Measurements from ENCODE around the gene RET. TPM values are rescaled to one million over a fixed set of nuclear protein-coding genes. Genes with fewer than 3 reads are reported as not detected.

The RET gene
- polyA plus RNA-seq, 3 donors = 0.08 to 0.39 (median 0.14) TPM

GRCh38 chr10:43039624-43040481 lies 37.0 kb upstream of the RET start:
- H3K36me3 ChIP-seq (replicated peaks in 1 of 2; ENCODE audit: control insufficient read depth in 1 of 2, insufficient read depth in 2 of 2, low read length in 2 of 2) = no peaks in the 10 kb centered on the region
- H3K4me1 ChIP-seq (ENCODE audit: control insufficient read depth in 1 of 2, insufficient read depth in 2 of 2, low read length in 2 of 2) = no peaks in the 10 kb centered on the region
- no peak overlapping the region for H3K4me3 ChIP-seq (replicated peaks in 1 of 3; ENCODE audit: low read depth in 2 of 3, low read length in 3 of 3)
- Mint-ChIP-seq H3K4me3 (no peak overlapping the region), H3K4me1 (peaks cover 3% of the 10 kb centered on the region), H3K9me3 (no peaks in the 10 kb centered on the region), H3K27ac (no peak overlapping the region), H3K27me3 (ENCODE audit: low read depth in 3 of 3) (peaks cover 0 to 1% (median 0%) of the 10 kb centered on the region in 3 donors), H3K36me3 (no peaks in the 10 kb centered on the region)
- no peak overlapping the region for H2AFZ ChIP-seq (ENCODE audit: insufficient read depth, low read depth, low read length, poor library complexity, severe bottlenecking)
- H3K27ac ChIP-seq (ENCODE audit: low read depth in 1 of 2, low read length in 2 of 2) = no peak overlapping the region
- no peaks in the 10 kb centered on the region for H3K9me3 ChIP-seq (replicated peaks in 1 of 2; ENCODE audit: control insufficient read depth in 1 of 2, insufficient read depth in 1 of 2, low read length in 2 of 2)
- H3K9ac ChIP-seq (ENCODE audit: insufficient read depth, low read length, poor library complexity, severe bottlenecking) = no peak overlapping the region
- no peaks in the 10 kb centered on the region for H3K27me3 ChIP-seq (ENCODE audit: control insufficient read depth in 2 of 2, insufficient read depth in 2 of 2, low read length in 2 of 2)
- no peaks in the 10 kb centered on the region for H3K79me2 ChIP-seq (ENCODE audit: insufficient read depth, low read length)
- no peak overlapping the region for H3K4me2 ChIP-seq (replicated peaks; ENCODE audit: extremely low read depth, low read length, poor library complexity, severe bottlenecking)
- no peak for TF ChIP-seq CTCF (IDR thresholded peaks at IDR 0.05)
- intact Hi-C loops (cut with micrococcal nuclease) = no loop called here
- no peaks in the 10 kb centered on the region for H4K20me1 ChIP-seq (ENCODE audit: insufficient read depth, low read length)
- no peak for DNase-seq
- 87% methylated on average over 21 of the region's 21 CpGs for WGBS (ENCODE audit: insufficient coverage)

GRCh38 chr10:43040482-43041256 lies 36.2 kb upstream of the RET start:
- no peaks in the 10 kb centered on the region for H3K4me1 ChIP-seq (ENCODE audit: control insufficient read depth in 1 of 2, insufficient read depth in 2 of 2, low read length in 2 of 2)
- H3K9ac ChIP-seq (ENCODE audit: insufficient read depth, low read length, poor library complexity, severe bottlenecking) = no peak overlapping the region
- no peaks in the 10 kb centered on the region for H3K36me3 Mint-ChIP-seq
- no peak overlapping the region for H3K4me3 Mint-ChIP-seq
- peaks cover 0 to 3% (median 1%) of the 10 kb centered on the region in 3 donors for H3K27me3 Mint-ChIP-seq (ENCODE audit: low read depth in 3 of 3)
- no peaks in the 10 kb centered on the region for H3K36me3 ChIP-seq (replicated peaks in 1 of 2; ENCODE audit: control insufficient read depth in 1 of 2, insufficient read depth in 2 of 2, low read length in 2 of 2)
- H3K27me3 ChIP-seq (ENCODE audit: control insufficient read depth in 2 of 2, insufficient read depth in 2 of 2, low read length in 2 of 2) = no peaks in the 10 kb centered on the region
- no peak overlapping the region for H3K4me2 ChIP-seq (replicated peaks; ENCODE audit: extremely low read depth, low read length, poor library complexity, severe bottlenecking)
- H3K79me2 ChIP-seq (ENCODE audit: insufficient read depth, low read length) = no peaks in the 10 kb centered on the region
- 96% methylated on average over 5 of the region's 6 CpGs for WGBS (ENCODE audit: insufficient coverage)
- TF ChIP-seq CTCF (IDR thresholded peaks at IDR 0.05) = no peak
- H3K9me3 ChIP-seq (replicated peaks in 1 of 2; ENCODE audit: control insufficient read depth in 1 of 2, insufficient read depth in 1 of 2, low read length in 2 of 2) = no peaks in the 10 kb centered on the region
- H3K4me3 ChIP-seq (replicated peaks in 1 of 3; ENCODE audit: low read depth in 2 of 3, low read length in 3 of 3) = no peak overlapping the region
- H3K27ac Mint-ChIP-seq = no peak overlapping the region
- no peak for DNase-seq
- no peaks in the 10 kb centered on the region for H3K9me3 Mint-ChIP-seq
- intact Hi-C loops (cut with micrococcal nuclease) = no loop called here
- peaks cover 2% of the 10 kb centered on the region for H3K4me1 Mint-ChIP-seq
- no peaks in the 10 kb centered on the region for H4K20me1 ChIP-seq (ENCODE audit: insufficient read depth, low read length)
- H2AFZ ChIP-seq (ENCODE audit: insufficient read depth, low read depth, low read length, poor library complexity, severe bottlenecking) = no peak overlapping the region
- H3K27ac ChIP-seq (ENCODE audit: low read depth in 1 of 2, low read length in 2 of 2) = no peak overlapping the region

Measured in CD14-positive monocyte (primary cell).